Subcutaneous abdominal adipose tissue (tissue), 5 donors: ENCODE measurements around the gene IQCK.

ENCODE experiments used
- H3K27ac ChIP-seq: one replicate; pipeline ENCODE4 v1.7.0; 2013; ENCODE audit warnings: low read depth, mild to moderate bottlenecking, inconsistent platforms, low read length, moderate library complexity
- H3K27me3 ChIP-seq, 5 donors: one replicate each; pipeline ENCODE4 v1.7.0; 2013; ENCODE audit warnings: low read length in 5 of 5, inconsistent platforms in 1 of 5; ENCODE audit not compliant: control insufficient read depth in 5 of 5, insufficient read depth in 4 of 5
- H3K36me3 ChIP-seq, 5 donors: one replicate each; pipeline ENCODE4 v1.7.0; 2013; ENCODE audit warnings: low read length in 5 of 5; ENCODE audit not compliant: control insufficient read depth in 5 of 5, insufficient read depth in 5 of 5
- H3K4me1 ChIP-seq, 5 donors: one replicate each; pipeline ENCODE4 v1.7.0; 2013; ENCODE audit warnings: low read length in 5 of 5, mild to moderate bottlenecking in 3 of 5, moderate library complexity in 1 of 5; ENCODE audit not compliant: control insufficient read depth in 5 of 5, insufficient read depth in 5 of 5
- H3K4me3 ChIP-seq, 5 donors: one replicate each; pipeline ENCODE4 v1.7.0; 2013; ENCODE audit warnings: low read length in 5 of 5, low read depth in 1 of 5
- H3K9ac ChIP-seq, 5 donors: one replicate each; pipeline ENCODE4 v1.7.0; 2013; ENCODE audit warnings: low read length in 5 of 5, mild to moderate bottlenecking in 4 of 5, moderate library complexity in 3 of 5
- H3K9me3 ChIP-seq, 5 donors: one replicate each; pipeline ENCODE4 v1.7.0; 2013; ENCODE audit warnings: low read length in 5 of 5; ENCODE audit not compliant: control insufficient read depth in 5 of 5
- donor health status: healthy.
- donor health status: healthy.
- donor health status: healthy.
- donor health status: healthy.
- donor health status: healthy.

The IQCK gene

GRCh38 chr16:19809121-19809635 is 91.1 kb downstream of the IQCK start:
- Histone ChIP-seq H3K27me3 (peaks cover 0 to 4% (median 0%) of the 10 kb centered on the region in 5 donors), H3K9ac (no peak overlapping the region), H3K9me3 (peaks cover 0 to 21% (median 13%) of the 10 kb centered on the region in 5 donors), H3K4me1 (peaks cover 2 to 31% (median 15%) of the 10 kb centered on the region in 5 donors), H3K27ac (no peak overlapping the region), H3K4me3 (no peak overlapping the region), H3K36me3 (no peaks in the 10 kb centered on the region)

- Histone ChIP-seq H3K4me1 (peaks cover 2 to 26% (median 15%) of the 10 kb centered on the region in 5 donors), H3K27ac (no peak overlapping the region), H3K4me3 (no peak overlapping the region)
Measured at GRCh38 chr16:19809693-19810092, 91.6 kb downstream of the IQCK start.

DNA sequence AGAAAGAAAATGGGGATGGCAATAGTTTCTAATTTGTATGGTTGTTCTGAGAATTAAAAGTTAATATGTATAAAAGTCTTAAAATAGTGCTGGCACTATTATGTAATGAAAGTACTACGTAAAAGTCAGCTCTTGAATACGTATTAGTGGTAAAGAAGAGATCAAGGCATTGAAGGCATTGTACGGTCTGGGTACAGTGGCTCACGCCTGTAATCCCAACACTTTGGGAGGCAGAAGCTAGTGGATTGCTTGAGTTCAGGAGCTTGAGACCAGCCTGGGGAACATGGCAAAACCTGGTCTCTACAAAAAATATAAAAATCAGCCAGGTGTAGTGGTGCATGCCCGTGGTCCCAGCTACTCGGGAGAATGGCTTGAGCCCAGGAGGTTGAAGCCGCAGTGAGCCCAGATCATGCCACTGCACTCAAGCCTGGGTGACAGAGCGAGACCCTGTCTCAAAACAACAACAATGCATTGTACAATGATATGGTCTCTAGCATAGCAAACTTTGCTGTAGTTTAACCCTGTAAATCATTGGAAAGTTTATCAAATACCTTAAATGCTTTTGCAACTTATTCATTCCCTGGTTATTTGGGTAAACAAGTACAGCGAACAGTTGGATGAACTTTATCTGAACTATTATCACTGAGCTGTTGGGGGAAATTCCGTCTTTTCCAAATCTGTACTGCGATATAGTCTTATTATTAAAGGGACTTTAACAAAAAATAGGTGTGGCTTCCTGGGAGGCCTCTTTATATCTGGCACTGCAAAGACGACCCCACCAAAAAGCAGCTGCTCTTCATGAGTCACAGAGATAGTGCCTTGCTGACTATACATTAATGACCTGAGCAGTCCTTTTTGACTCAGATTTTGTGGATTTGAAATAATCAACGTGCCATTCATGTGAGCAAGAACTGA is 93.0 kb downstream of the IQCK start:
- peak overlapping the region; percentile 46 for H3K27ac ChIP-seq
- H3K4me1 ChIP-seq: peaks cover 0 to 18% (median 11%) of the 10 kb centered on the region in 5 donors
- H3K36me3 ChIP-seq: no peaks in the 10 kb centered on the region
- no peak overlapping the region for H3K4me3 ChIP-seq
- H3K9me3 ChIP-seq: peaks cover 0 to 11% (median 6%) of the 10 kb centered on the region in 5 donors
- H3K27me3 ChIP-seq: no peaks in the 10 kb centered on the region
- H3K9ac ChIP-seq: no peak overlapping the region

More at GRCh38 chr16:19809693-19810092, 91.6 kb downstream of the IQCK start:
- H3K9ac ChIP-seq: no peak overlapping the region
- H3K36me3 ChIP-seq: no peaks in the 10 kb centered on the region
- peaks cover 0 to 4% (median 0%) of the 10 kb centered on the region in 5 donors for H3K27me3 ChIP-seq
- peaks cover 0 to 21% (median 13%) of the 10 kb centered on the region in 5 donors for H3K9me3 ChIP-seq

- no peak overlapping the region for H3K27ac ChIP-seq
Measured at GRCh38 chr16:19812986-19813385, 94.9 kb downstream of the IQCK start.

DNA sequence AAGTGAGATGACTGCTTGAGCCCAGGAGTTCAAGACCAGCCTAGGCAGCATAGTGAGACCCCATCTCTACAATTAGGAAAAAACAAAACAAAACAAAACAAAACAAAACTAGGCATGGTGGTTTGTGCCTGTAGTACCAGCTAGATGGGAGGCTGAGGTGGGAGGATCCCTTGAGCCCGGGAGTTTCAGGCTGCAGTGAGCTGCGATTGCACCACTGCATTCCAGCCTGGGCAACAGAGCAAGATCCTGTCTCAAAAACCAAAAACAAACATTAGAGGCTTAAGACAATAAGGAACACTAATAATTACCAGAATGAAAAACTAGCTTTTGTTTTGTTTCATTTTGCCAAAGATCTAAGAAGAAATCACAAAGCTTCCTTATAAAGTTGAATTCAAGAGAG is 97.3 kb downstream of the IQCK start:
- Histone ChIP-seq H3K9me3 (peaks cover 0 to 9% (median 6%) of the 10 kb centered on the region in 5 donors), H3K9ac (no peak overlapping the region), H3K4me3 (no peak overlapping the region), H3K27me3 (no peaks in the 10 kb centered on the region), H3K4me1 (peaks cover 0 to 9% (median 3%) of the 10 kb centered on the region in 5 donors), H3K36me3 (no peaks in the 10 kb centered on the region), H3K27ac (no peak overlapping the region)

More at GRCh38 chr16:19812986-19813385, 94.9 kb downstream of the IQCK start:
- Histone ChIP-seq H3K4me3 (no peak overlapping the region), H3K4me1 (peaks cover 0 to 16% (median 11%) of the 10 kb centered on the region in 5 donors), H3K27me3 (no peaks in the 10 kb centered on the region), H3K36me3 (no peaks in the 10 kb centered on the region), H3K9ac (no peak overlapping the region), H3K9me3 (peaks cover 0 to 9% (median 6%) of the 10 kb centered on the region in 5 donors)

DNA sequence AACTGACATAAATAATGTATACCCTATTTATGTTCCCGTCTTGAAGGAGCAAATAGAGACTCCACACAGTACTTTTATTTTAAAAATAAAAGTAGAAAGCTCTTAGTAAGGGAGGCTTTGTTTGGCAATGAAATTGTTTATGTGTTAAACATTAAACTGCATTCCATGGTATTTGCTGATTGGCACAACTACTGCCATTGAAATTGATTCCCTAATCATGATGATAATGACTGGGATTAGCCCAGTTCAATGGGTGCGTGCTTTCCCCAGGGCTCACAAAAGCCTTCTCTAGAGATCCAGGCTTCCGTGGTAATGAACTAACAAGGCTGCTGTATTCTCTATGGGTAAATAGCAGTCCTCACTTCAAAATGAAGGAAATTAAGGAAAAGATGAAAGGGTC is 99.1 kb downstream of the IQCK start:
- Histone ChIP-seq H3K4me3 (no peak overlapping the region), H3K4me1 (no peaks in the 10 kb centered on the region), H3K27me3 (no peaks in the 10 kb centered on the region), H3K27ac (no peak overlapping the region), H3K9ac (no peak overlapping the region), H3K9me3 (peaks cover 0 to 9% (median 6%) of the 10 kb centered on the region in 5 donors), H3K36me3 (no peaks in the 10 kb centered on the region)

DNA sequence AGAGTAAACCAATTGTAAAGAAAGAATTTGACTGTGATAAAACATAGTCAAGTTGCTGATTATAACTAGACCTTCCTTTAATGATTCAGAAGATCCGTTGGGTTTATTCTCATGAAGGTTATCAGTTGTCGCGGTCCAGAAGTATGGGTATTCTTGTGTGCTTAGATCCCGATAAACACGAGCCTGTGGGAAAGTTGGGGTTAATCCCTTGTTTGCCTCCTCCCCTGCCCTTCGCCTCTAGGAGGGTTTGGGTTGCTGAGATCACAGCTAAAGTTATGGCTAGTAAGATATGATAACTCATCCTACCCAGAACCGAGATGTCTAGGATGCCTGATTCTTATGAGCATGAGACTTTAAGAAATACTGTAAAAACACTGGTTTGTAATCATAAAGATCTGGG is 99.8 kb downstream of the IQCK start:
- peaks cover 0 to 6% (median 4%) of the 10 kb centered on the region in 5 donors for H3K9me3 ChIP-seq
- peaks cover 0 to 6% (median 2%) of the 10 kb centered on the region in 5 donors for H3K4me1 ChIP-seq
- no peaks in the 10 kb centered on the region for H3K36me3 ChIP-seq
- H3K4me3 ChIP-seq: no peak overlapping the region
- no peaks in the 10 kb centered on the region for H3K27me3 ChIP-seq
- H3K9ac ChIP-seq: no peak overlapping the region
- no peak overlapping the region for H3K27ac ChIP-seq

DNA sequence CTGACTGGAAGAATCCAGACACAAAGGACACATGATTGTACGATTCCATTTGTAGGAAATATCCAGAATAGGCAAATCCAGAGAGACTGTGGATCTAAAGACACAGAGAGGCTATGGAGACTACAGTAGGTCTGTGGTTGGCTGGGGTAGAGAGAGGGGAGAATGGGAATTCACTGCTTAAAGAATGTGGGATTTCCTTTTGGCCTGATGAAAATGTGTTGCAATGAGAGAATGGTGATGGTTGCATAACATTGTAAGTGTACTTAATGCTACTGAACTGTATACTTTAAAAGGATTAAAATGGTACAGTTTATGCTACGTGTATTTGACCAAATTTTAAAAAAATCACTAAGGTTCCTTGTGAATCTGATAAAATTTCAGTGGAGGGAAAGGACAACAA is 104.5 kb downstream of the IQCK start:
- no peak overlapping the region for H3K9ac ChIP-seq
- H3K4me1 ChIP-seq: peaks cover 0 to 7% (median 2%) of the 10 kb centered on the region in 5 donors
- H3K36me3 ChIP-seq: peaks cover 0 to 2% (median 0%) of the 10 kb centered on the region in 5 donors
- no peaks in the 10 kb centered on the region for H3K27me3 ChIP-seq
- H3K27ac ChIP-seq: no peak overlapping the region
- H3K9me3 ChIP-seq: no peaks in the 10 kb centered on the region
- no peak overlapping the region for H3K4me3 ChIP-seq

- Histone ChIP-seq H3K9ac (no peak overlapping the region), H3K36me3 (peaks cover 0 to 2% (median 0%) of the 10 kb centered on the region in 5 donors), H3K4me1 (peaks cover 0 to 7% (median 2%) of the 10 kb centered on the region in 5 donors), H3K27ac (no peak overlapping the region), H3K9me3 (no peaks in the 10 kb centered on the region), H3K4me3 (no peak overlapping the region), H3K27me3 (no peaks in the 10 kb centered on the region)
Measured at GRCh38 chr16:19823322-19823721, 105.3 kb downstream of the IQCK start.

GRCh38 chr16:19824216-19824615 is 106.1 kb downstream of the IQCK start:
- Histone ChIP-seq H3K27ac (no peak overlapping the region), H3K27me3 (no peaks in the 10 kb centered on the region), H3K4me3 (no peak overlapping the region), H3K4me1 (peaks cover 0 to 7% (median 2%) of the 10 kb centered on the region in 5 donors), H3K9me3 (no peaks in the 10 kb centered on the region), H3K36me3 (peaks cover 0 to 2% (median 0%) of the 10 kb centered on the region in 5 donors), H3K9ac (no peak overlapping the region)
